ENCODE measurements around the gene FUZ. TPM values are rescaled to one million over a fixed set of nuclear protein-coding genes. Genes with fewer than 3 reads are reported as not detected.

Gene FUZ
- total RNA-seq, 4 donors from 2014 or later, result 20.1 to 40.1 (median 33.3) TPM

- Histone ChIP-seq H3K27me3 (no peaks in the 10 kb centered on the region), H3K36me3 (peaks cover 24 to 29% of the 10 kb centered on the region in 2 donors), H3K4me3 (replicated peaks in 1 of 3) (no peak overlapping the region), H3K27ac (no peak overlapping the region), H3K9me3 (no peaks in the 10 kb centered on the region), H3K4me1 (no peaks in the 10 kb centered on the region)
- DNase-seq, result no peak
- WGBS, 2 donors, result 71 to 83% methylated on average over 4 to 10 of the region's 10 CpGs
- intact Hi-C loops (cut with DNase I), result no loop called here
- TF ChIP-seq POLR2A (IDR thresholded peaks at IDR 0.05) (no peak), CTCF (IDR thresholded peaks at IDR 0.05) (no peak)
These were observed 24.2 kb downstream of the FUZ start for GRCh38 chr19:49788857-49789256.

GRCh38 chr19:49787746-49788145 lies 25.3 kb downstream of the FUZ start:
- no peak for DNase-seq
- Histone ChIP-seq H3K27me3 (no peaks in the 10 kb centered on the region), H3K36me3 (peaks cover 25 to 26% of the 10 kb centered on the region in 2 donors), H3K27ac (no peak overlapping the region), H3K9me3 (no peaks in the 10 kb centered on the region), H3K4me1 (no peaks in the 10 kb centered on the region), H3K4me3 (replicated peaks in 1 of 3) (no peak overlapping the region)
- intact Hi-C loops (cut with DNase I), result no loop called here
- TF ChIP-seq POLR2A (IDR thresholded peaks at IDR 0.05), result no peak
- no peak for TF ChIP-seq CTCF (IDR thresholded peaks at IDR 0.05)
- WGBS, 2 donors, result 88 to 95% methylated on average over 5 of the region's 5 CpGs

GRCh38 chr19:49786376-49786820 lies 26.7 kb downstream of the FUZ start:
- Histone ChIP-seq H3K36me3 (peaks cover 20% of the 10 kb centered on the region in 2 donors), H3K27me3 (no peaks in the 10 kb centered on the region), H3K4me3 (replicated peaks in 1 of 3) (no peak overlapping the region), H3K27ac (no peak overlapping the region), H3K4me1 (no peaks in the 10 kb centered on the region), H3K9me3 (no peaks in the 10 kb centered on the region)
- TF ChIP-seq POLR2A (IDR thresholded peaks at IDR 0.05) (no peak), CTCF (IDR thresholded peaks at IDR 0.05) (no peak)
- no peak for DNase-seq
- intact Hi-C loops (cut with DNase I), result no loop called here
- 83% methylated on average over 9 of the region's 9 CpGs for WGBS, 2 donors

GRCh38 chr19:49782515-49782914 lies 30.6 kb downstream of the FUZ start:
- H3K27me3 ChIP-seq, result no peaks in the 10 kb centered on the region
- intact Hi-C loops (cut with DNase I), result no loop called here
- 93 to 100% methylated on average over 12 to 14 of the region's 18 CpGs for WGBS, 2 donors
- DNase-seq, result no peak
- no peak overlapping the region for H3K27ac ChIP-seq
- no peaks in the 10 kb centered on the region for H3K4me1 ChIP-seq
- TF ChIP-seq POLR2A (IDR thresholded peaks at IDR 0.05) (no peak), CTCF (IDR thresholded peaks at IDR 0.05) (no peak)
- H3K9me3 ChIP-seq, result no peaks in the 10 kb centered on the region
- no peak overlapping the region for H3K4me3 ChIP-seq (replicated peaks in 1 of 3)
- peaks cover 11 to 17% of the 10 kb centered on the region in 2 donors for H3K36me3 ChIP-seq

- TF ChIP-seq POLR2A (IDR thresholded peaks at IDR 0.05) (no peak), CTCF (IDR thresholded peaks at IDR 0.05) (no peak)
- Histone ChIP-seq H3K27me3 (no peaks in the 10 kb centered on the region), H3K4me3 (replicated peaks in 1 of 3) (no peak overlapping the region), H3K4me1 (no peaks in the 10 kb centered on the region), H3K36me3 (peaks cover 11 to 17% of the 10 kb centered on the region in 2 donors), H3K9me3 (no peaks in the 10 kb centered on the region), H3K27ac (no peak overlapping the region)
- DNase-seq, result no peak
- intact Hi-C loops (cut with DNase I), result no loop called here
- WGBS, 2 donors, result 93 to 100% methylated on average over 4 to 7 of the region's 7 CpGs
These were observed 31.7 kb downstream of the FUZ start for GRCh38 chr19:49781394-49781793.

All from thyroid gland (tissue), 4 donors.